HG03103 (cell line): Measurements from ENCODE around the gene MTTP.

ENCODE experiments used
- ATAC-seq: cut with Tn5 transposase; IDR thresholded peaks from one replicate; pipeline ENCODE4 v1.9.1; 2021; ENCODE audit warnings: low read depth; ENCODE audit not compliant: unreplicated experiment

Gene MTTP

DNA sequence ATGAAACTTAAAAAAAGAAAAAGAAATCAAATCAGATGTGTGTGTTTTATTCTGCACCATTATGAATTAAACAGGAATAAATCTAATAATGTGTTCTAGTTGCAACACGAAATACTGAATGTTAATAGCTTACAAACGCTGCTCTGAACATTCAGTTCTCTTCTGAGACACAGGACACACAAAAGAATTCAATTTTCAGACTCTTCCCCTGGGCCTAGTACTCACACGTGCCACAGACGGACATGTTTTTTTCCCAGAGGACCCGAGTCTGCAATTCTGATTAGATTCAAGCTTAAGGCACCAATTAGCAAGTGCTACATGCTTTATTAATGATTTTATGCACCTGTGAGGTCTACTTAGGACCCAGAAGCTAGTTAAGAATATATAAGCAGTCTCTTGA, 62.5 kb downstream of the MTTP start:
- no peak for ATAC-seq

DNA sequence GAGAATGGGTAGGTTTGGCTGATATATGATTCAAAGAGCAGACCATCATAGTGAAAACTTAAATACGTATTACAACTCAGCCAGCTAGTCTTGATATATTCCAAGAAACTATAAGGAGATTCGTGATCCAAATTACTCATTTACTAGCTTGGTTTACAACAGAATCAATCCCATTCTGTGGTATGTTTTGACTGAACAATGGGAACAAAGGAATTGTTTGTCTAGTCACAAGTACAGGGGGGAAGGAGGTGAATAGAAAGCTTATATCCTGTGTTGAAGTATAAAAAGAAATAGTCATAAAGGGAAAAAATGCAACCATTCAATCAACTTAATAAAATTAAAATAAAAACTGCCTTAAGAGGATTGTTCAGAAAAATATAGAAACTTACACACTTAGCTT, 66.1 kb downstream of the MTTP start:
- no peak for ATAC-seq

DNA sequence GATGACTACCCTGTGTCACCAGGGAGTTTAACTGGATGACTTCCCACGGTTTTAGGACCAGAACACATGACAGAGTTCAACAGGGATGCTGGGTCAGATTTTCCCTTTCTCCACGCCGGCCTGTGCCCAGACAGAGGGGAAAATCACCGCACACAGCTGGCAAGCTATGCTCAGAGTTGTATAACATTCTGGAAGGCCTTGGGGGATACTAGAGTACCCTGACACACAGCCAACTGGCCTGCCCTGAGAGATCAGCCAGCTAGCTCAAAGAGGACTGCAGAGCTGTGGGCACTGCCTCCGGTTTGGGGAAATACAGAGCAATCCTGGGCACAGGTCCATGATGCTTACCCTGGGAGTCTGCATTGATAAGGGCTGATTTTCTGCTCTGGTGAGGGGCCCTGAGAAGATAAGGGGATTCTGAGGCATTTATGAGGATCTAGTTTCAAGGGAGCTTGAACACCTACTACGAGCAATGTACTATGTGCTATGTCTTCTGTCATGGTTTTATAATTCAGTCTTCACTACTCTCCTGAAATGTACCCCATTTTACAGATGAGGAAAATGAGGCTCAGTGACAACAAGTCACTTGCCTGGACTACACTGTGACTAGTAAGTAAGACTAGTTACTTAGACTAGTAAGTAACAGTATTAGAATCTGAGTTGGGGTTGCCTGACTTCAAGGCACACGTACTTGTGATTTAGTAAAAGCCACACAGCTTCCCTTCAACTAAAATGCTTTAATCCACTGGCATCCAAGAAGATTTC, 68.3 kb downstream of the MTTP start:
- no peak for ATAC-seq

DNA sequence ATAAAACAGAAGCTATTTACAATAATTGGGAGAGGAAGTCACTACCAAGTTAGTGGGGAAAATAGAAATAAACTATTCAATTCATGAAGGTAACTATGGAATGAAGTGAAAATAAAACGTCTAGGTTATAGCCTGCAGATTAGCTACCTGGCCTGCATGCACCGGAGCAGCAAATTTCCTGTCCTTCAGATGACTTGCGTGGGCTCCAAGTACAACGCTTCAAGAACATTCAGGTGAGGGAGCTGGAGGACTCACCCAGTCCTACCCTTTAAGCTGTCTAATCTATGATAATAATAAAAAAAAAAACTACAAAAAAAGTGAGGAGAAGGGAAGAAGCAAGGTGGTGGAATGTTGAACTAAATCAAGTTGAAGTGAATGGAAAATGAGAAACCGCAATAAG, 69.8 kb downstream of the MTTP start:
- ATAC-seq, result no peak

DNA sequence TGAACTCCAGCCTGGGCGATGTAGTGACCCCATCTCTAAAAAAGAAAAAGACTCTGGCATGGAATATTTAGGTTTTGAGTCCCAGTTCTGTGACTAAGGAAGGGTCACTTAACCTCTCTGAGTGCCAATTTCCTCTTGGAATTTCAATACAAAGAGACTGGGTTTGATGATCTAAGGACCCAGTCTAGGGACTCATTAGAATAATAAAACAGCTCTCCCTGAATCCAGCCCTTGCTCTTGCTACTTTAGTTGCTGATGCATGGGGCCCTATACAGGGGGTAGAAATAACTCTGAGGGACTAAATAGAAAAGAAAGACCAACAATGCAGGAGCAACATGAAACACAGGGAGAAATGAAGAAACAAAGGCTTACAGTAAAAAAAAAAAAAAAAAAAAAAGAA, 70.4 kb downstream of the MTTP start:
- ATAC-seq, result no peak

DNA sequence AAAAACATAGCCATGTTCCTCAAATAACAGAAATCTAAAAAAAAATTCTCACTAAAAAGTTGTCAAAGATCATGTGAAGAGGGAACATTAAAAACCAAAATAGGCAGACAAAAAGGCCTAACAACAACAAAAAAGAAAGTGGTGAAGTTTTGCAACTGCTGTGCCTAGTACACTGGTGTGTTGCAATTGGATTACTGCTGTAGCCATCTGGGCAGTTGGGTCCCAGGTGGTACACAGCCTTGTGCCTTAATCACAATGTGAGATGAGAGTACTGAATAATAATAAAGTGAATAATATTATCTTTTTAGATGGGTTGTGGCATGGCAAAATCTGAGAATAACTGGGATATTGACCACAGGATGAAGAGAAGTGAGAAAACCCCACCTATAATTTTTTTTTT, 71.0 kb downstream of the MTTP start:
- ATAC-seq, result no peak

DNA sequence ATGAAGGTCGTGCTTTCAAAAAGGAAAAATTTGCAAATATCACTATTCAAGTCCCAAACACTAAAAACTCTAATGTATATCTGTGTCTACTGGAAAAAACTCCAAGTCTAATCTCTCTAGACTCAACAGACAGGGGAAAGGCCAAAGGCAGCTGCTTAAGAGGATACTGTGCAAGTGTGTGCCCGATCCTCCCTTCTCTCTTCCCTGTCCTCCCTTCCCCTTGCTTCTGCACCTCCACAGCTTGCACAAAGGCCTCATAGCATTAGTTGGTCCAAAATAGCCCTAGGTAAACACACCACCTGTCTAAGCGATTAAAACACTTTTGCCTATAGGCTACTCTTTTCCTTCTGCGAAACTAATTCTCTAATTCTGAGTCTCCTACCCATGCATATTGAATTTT, 72.4 kb downstream of the MTTP start:
- ATAC-seq, result no peak

DNA sequence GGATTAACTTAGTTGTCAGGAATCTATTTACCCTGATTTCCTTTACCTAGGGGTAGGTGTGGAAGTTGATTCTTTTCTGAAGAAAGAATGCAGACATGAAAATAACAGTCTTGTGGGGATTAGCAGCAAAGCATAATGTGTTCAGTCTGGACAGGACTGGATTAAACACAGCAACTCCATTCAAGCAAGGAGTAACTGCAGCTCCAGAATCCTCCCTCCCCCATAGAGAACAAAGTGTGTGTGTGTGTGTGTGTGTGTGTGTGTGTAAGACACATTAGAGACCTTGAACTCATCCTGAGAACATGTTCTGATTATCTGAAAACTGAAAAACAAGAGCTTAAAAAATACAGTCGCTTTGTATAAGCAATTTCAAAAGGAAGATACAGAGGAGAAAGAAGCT, 73.7 kb downstream of the MTTP start:
- no peak for ATAC-seq

DNA sequence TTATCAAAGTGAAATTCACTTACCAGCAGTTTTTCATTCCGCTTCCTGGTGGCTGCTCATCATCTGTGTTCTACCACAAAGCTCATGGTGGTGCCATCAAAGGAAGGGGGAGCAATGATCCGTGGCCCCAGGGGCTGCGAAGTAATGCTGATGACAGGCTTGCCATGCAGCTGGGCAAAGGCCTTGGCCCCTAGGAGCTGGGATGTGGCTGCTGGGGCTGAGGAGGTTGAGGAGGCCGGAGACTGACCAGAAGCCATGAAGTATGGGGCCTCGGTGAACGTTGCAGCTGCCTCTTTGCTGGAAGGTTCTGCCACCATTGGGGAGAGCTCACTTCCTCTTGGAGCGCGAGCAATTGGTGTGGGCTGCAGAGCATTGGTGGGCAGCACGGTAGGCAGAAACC, 74.6 kb downstream of the MTTP start:
- ATAC-seq, result no peak

DNA sequence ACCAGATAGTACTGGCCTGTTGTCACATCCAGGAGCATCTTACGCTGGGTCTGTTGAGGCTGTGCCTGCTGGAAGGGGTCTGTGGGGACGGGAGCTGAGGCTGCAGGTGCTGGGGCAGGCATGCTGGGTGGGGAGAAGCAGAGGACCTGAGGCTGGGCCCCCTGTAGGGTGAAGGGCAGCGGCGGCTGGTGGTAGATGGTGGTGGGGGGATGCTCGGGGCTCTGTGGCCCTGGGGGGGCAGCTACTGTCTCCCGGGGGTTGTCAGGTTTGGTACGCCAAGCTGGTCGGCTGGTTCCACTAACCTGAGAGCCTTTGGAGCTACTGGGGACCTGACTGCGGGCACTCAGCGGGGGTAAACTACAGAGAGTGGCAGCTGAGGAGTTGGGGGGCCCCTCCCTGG, 75.2 kb downstream of the MTTP start:
- ATAC-seq, result no peak

DNA sequence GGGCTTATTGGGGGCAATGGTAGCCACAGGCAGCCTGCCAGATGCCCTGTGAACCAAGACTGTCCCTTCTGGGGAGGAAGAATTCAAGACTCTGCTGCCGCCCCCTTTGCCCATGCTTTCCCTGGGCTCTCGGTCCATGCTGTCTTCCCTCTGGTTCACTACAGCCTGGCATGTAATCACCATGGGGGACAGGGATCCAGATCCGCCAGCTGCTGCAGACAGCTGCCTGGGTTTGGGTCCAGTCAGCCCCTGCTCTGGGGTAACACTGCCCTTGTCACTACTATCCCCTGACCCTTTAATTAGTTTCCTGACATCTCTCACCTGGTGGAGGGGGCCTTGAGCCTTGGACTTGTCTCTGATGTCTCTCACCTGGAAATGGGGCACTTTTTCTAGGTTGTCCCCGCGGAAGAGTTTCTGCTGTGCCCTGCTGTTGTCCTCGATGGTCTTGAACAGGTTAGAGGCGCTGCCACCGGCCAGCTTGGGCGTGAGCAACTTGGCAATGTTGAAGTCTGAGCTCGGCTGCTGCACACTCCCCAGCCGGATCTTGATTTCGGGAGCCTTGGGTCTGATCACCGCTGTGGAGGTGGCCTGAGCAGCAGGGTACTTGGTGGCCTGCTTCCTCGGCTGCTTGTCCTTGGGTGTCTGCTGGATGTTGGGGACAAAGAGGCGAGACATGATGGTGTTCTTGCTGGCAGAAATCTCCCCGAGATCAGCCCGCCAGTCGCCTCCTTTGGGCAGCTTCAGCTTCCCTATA, 76.6 kb downstream of the MTTP start:
- no peak for ATAC-seq

DNA sequence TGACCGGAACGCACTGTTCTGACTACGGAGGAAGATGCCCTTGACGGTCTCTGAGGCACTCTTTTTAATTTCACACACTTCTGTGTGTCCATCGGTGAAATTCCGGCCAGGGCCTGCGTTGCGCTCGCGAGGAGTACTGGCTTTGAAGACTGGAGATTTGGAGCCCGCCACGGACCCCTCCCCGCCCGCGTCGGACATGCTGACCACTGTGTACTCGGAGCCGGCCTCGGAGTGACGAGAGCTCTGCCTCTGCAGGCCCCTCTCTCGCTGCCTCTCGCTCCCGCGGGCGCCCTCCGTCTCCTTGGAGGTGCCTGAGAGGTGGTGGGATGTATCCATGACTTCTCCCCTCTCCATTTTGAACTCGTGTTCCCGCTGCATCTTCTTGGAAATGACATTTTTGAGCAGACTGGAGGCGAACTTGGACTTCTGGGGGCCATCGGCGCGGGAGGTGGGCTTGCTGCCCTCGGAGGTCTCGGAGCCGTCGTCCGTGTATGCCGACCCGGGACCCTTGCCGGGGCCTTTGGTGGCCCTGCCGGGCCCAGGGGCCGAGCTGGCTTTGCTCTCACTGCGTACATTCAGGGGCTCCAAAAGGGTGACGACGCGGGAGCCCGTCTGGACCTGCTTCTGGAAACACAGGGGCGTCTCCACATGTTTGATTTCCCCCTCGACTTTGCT, 77.3 kb downstream of the MTTP start:
- ATAC-seq, result no peak

DNA sequence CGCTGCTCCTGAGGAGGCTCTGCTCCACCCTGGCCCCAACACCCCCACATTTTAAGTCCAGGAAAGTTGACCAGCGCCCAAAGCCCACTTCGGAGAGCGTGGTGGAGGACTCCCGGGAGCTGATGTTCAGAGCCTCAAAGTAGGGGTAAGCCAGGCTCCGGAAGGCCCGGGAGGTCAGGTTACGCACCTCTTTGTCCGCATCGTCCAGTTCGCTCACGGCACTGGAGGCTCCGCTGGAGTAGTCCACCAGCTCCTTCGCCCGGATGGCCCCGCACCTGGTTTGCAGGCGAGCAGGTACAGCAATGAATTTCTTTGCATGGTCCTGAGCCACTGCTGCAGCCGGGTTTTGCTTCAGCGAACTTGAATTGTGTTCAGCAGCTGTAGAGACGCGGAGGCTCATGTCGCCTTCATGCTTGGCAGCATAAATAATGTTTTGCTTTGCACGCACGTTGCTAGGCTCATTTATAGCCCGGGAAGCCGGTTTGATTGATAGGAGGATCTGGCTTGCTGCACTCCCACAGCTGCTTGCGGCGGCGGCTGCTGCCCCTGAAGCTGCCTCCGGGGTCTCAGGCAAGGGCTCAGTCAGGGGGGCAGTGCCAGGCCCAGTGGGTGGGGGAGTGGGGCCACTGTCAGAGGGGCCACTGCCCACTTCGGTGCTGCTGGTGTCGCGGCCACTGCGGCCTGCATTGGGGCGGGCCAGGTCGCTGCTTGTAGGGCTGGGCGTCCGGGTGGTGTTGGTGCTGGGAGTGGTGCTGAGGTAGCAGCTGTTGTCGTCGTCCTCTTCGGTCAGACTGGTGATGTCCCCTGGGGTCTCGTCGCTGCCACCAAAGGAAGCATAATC, 78.2 kb downstream of the MTTP start:
- ATAC-seq, result no peak

DNA sequence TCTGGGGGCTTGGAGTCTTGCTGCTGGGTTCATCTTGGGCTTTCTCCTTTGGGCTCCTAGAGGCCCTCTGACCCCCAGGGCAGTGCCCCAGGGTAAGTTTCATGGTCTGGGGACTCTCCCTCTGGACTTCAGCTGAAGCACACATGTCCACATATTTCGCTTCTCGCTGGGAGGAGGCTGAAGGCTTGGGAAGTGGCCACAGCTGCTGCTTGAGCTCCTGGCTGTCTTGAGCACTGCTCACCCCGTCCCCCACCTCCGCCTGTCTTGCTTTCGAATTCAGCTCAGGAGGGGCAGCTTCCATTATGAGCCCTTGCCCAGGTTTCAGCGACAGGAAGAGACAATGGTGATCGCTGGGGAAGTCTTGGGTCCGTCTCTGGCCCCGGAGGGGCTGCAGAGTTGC, 79.3 kb downstream of the MTTP start:
- ATAC-seq, result no peak

DNA sequence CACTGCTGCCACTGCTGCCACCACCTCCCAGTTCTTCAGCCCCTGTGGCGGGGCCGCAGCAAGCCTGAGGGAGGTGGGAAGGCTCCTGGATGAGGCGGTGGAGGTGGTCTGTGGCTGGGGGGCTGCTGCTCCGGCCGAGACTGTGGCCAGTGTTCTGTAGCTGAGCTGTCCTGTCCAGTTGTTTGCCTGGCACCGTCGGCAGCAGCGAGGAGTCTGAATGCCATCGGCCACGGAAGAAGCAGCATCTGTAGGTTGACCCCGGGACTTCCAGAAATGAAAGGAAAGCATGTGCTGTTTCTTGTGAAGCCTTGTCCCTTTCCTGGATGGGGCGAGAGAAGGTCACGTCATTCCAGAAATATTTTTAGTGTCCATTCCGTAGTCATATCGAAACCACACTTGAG, 79.7 kb downstream of the MTTP start:
- no peak for ATAC-seq

DNA sequence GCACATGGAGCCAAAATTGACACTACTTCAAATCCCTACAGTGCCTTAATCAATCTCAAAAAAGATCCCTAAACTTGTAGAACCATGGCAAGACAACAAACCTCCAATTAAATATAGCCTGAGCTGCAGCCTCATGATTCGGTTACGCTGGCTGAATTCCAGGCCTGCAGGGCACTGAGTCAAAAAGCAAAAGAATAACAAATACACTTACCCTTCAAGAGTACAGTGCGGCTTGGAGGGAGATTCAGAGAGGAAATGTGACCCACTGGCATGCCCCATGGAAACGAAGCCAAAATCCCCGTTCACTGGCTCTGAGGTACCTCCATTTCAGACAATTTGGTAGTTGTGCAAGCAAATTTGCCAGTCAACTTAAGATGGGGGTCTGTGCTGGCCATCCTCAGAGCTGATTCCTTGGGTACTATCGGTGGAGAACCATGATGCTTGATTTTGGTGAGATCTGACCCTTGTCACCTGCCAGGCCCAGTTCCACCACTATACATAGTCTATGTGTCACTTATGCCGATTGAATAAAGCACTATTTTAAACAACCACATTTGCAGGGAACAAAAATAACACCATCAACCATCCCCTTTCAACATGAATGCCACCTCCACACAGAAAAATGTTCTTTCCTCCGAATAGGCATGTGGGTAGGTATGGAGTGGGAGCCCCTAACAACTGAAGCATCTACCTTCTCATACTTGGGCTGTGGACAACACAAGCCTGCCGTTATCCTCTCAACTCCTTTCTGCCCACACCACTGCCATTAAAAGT, 80.9 kb downstream of the MTTP start:
- no peak for ATAC-seq

DNA sequence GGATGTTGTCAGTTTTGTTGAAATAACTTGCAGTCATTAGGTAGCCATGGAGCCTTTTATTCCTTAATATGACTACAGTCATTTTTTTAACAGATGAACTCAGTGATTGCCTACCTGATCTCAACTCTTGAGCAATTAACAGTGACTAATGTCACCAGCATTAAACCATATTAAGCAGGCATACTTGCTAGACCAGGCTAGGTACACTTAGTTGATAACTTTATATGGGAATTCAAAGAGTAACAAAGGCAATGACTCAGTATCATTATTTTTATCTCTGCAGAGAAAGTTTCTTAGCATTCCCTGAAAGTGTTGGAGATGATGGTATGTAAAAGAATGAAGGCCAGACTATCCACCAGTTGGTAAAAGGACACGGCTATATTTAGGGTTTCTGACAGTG, 83.2 kb downstream of the MTTP start, which contains the start of gene C4orf54:
Gene C4orf54 (minus strand): TSS at position 31 of the 400 bp plus-strand sequence. CDS start 3,180 bp downstream, outside the sequence.
- ATAC-seq, result no peak

DNA sequence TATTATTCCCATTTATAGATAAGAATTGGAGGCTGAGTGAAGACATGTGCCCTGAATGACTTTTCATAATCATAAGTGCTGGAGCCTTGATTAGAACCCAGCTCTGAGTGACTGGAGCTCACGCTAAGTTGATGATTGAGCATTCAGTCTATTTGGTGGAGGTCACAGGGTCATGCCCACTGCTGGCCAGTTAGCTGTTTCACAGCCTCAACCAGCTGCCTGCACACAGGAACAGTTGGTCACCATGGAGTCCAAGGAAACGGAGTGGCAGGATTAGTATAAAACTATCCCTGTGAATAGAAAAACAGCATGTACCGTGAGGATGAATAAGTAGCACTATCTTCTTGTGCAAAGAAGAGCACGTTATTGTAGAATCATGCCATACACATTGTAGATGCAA, 84.0 kb downstream of the MTTP start:
- ATAC-seq, result no peak

DNA sequence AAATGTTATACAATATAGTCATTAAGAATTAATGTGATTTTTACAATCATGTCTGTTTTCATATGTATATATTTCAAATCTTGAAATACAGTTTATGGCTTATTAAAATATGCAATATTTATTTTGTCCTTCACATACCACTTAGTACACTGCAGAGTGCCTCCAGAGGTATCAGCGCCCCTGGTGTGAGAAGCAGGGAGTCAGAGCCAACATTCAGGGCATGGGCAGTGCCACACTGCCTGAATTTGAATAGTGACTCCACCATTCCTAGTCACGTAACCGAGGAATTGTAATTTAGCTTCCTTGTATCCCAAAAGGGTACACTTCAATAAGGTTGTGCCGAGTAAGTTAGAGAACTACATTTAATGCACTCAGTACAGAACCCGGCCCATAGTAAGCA, 87.3 kb downstream of the MTTP start:
- ATAC-seq, result no peak

DNA sequence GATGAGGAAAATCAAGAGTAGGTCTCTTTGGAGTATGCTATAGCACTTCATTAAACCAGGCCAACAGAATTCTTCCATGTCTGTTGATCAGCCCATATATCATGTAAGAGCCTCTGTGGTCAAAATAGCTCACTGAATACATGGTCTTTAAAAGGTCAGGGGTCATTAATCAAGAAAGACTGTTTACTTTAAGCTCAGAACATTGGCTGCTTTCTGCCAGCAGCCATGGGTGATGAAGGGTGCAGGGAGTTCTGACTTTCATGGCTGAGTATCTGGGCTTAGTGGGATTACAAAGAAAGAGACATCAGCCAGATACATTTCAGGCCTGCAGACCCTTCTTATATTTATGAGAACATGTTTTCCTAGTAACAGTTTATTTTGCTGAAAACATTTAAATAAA, 90.1 kb downstream of the MTTP start:
- no peak for ATAC-seq
